Measurements from ENCODE around the gene SF3B3. TPM values are rescaled to one million over a fixed set of nuclear protein-coding genes. Genes with fewer than 3 reads are reported as not detected.

The SF3B3 gene
- total and polyA plus RNA-seq, 2 donors (not counting 3 experiments of a cell fraction or from before 2014, with no cell fraction given): 167 to 324 TPM

DNA sequence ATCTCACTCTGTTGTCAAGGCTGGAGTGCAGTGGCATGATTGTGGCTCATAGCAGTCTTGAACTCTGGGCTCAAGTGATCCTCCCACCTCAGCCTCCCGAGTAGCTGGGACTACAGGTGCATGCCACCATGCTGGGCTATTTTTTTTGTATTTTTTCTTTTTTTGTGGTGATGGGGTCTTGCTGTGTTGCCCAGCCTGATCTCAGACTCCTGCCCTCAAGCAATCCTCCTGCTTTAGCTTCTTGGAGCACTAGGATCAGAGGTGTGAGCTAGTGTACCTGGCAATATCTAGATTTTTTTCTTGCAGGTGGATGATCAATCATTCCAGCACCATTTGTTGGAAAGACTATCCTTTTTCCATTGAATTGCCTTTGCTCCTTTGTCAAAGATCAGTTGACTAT lies 69.9 kb downstream of the SF3B3 start:
- DNase-seq (ENCODE audit: low read depth, low spot score) (no peak), FAIRE-seq (no peak)
- Histone ChIP-seq H3K9me1 (replicated peaks; ENCODE audit: control insufficient read depth, extremely low read depth, insufficient read depth, low read length) (no peaks in the 10 kb centered on the region), H3K4me2 (ENCODE audit: insufficient read depth, low read length) (no peak overlapping the region), H3K9me3 (replicated peaks; ENCODE audit: control insufficient read depth, insufficient read depth, low read length) (no peaks in the 10 kb centered on the region), H3K79me2 (ENCODE audit: control insufficient read depth, insufficient read depth, low read length) (no peaks in the 10 kb centered on the region), H3K27me3 (ENCODE audit: control insufficient read depth in 2 of 2, insufficient read depth in 2 of 2, low read length in 2 of 2) (no peaks in the 10 kb centered on the region), H4K20me1 (replicated peaks; ENCODE audit: control insufficient read depth, extremely low read depth, insufficient read depth, low read length) (no peaks in the 10 kb centered on the region), H3K9ac (replicated peaks; ENCODE audit: extremely low read depth, insufficient read depth, low read length) (no peak overlapping the region), H3K36me3 (ENCODE audit: control insufficient read depth in 2 of 2, extremely low read depth in 1 of 2, insufficient read depth in 2 of 2, low read length in 2 of 2) (no peaks in the 10 kb centered on the region), H3K4me3 (replicated peaks in 1 of 3; ENCODE audit: insufficient read depth in 1 of 3, low read depth in 1 of 3, low read length in 3 of 3) (no peak overlapping the region), H3K27ac (ENCODE audit: insufficient read depth, low read depth, low read length) (no peak overlapping the region), H2AFZ (ENCODE audit: low read depth, low read length) (no peak overlapping the region), H3K4me1 (ENCODE audit: control insufficient read depth, extremely low read depth, insufficient read depth, low read length) (peaks cover 2% of the 10 kb centered on the region)
- TF ChIP-seq POLR2AphosphoS5 (IDR thresholded peaks at IDR 0.05; ENCODE audit: insufficient read depth, low read depth, low read length): no peak
- no peak for TF ChIP-seq MYC (IDR thresholded peaks at IDR 0.05; ENCODE audit: low read depth, low read length)
- TF ChIP-seq GATA2 (IDR thresholded peaks at IDR 0.05; ENCODE audit: insufficient read depth, insufficient read length, low read depth, low read length): no peak
- no peak for TF ChIP-seq POLR2A (IDR thresholded peaks at IDR 0.05; ENCODE audit: low read depth, low read length)
- TF ChIP-seq, protein P1, sequence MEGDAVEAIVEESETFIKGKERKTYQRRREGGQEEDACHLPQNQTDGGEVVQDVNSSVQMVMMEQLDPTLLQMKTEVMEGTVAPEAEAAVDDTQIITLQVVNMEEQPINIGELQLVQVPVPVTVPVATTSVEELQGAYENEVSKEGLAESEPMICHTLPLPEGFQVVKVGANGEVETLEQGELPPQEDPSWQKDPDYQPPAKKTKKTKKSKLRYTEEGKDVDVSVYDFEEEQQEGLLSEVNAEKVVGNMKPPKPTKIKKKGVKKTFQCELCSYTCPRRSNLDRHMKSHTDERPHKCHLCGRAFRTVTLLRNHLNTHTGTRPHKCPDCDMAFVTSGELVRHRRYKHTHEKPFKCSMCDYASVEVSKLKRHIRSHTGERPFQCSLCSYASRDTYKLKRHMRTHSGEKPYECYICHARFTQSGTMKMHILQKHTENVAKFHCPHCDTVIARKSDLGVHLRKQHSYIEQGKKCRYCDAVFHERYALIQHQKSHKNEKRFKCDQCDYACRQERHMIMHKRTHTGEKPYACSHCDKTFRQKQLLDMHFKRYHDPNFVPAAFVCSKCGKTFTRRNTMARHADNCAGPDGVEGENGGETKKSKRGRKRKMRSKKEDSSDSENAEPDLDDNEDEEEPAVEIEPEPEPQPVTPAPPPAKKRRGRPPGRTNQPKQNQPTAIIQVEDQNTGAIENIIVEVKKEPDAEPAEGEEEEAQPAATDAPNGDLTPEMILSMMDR (IDR thresholded peaks at IDR 0.05; ENCODE audit: extremely low read depth in 1 of 2, insufficient read depth in 1 of 2, low read depth in 1 of 2, low read length in 2 of 2): no peak
- TF ChIP-seq, protein P2, sequence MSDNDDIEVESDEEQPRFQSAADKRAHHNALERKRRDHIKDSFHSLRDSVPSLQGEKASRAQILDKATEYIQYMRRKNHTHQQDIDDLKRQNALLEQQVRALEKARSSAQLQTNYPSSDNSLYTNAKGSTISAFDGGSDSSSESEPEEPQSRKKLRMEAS (IDR thresholded peaks at IDR 0.05; ENCODE audit: insufficient read depth, insufficient read length): no peak
- no peak for TF ChIP-seq EZH2 (IDR thresholded peaks at IDR 0.05; ENCODE audit: borderline replicate concordance, low read depth, low read length, severe bottlenecking)
- TF ChIP-seq FOS (IDR thresholded peaks at IDR 0.05; ENCODE audit: borderline replicate concordance, insufficient read depth, low read length): no peak
- no peak for TF ChIP-seq JUN (IDR thresholded peaks at IDR 0.05; ENCODE audit: borderline replicate concordance, insufficient read depth, insufficient read length, low read depth)
- no TSS peak for BruUV-seq (replicated peaks)
- dilution Hi-C loops (cut with MboI; ENCODE audit: extremely low pct_ligation_motif_present, low sequenced_read_pairs) (no loop called here), intact Hi-C loops (cut with micrococcal nuclease) (no loop called here)
- ChIA-PET CTCF (interaction anchor here (1.8 to 3.5 kb wide), 2 partner anchors 9 to 20 kb away, joined by 10 read pairs; no protein-coding TSS in a partner anchor), POLR2A (no interaction called here)

All from endothelial cell of umbilical vein (primary cell).